ENCODE data around the gene DNAJC18. TPM values are rescaled to one million over a fixed set of nuclear protein-coding genes. Genes with fewer than 3 reads are reported as not detected.
"Not testable (repeated sequence)": the region's sequence is repeated elsewhere in the genome, so short reads cannot be mapped to it uniquely, and the experiment has no call there.

DNAJC18 gene
- total RNA-seq, 2 experiments from 2014 or later = 54.1 to 56.0 TPM

- ChIA-PET POLR2A (interaction anchor here (0.8 to 7.9 kb wide), 19 partner anchors 11 to 151 kb away, joined by 3 to 57 read pairs (median 9); partner anchors contain the start of genes DNAJC18, MATR3, MZB1 and PAIP2), CTCF (interaction anchor here (0.9 to 13.6 kb wide), 10 partner anchors 8 to 179 kb away, joined by 3 to 443 read pairs (median 4); partner anchors contain the start of genes DNAJC18, SPATA24 and UBE2D2)
- Mint-ChIP-seq H3K27me3 (no peaks in the 10 kb centered on the region), H3K9me3 (no peaks in the 10 kb centered on the region), H3K36me3 (peaks cover 46% of the 10 kb centered on the region), H3K4me3 (peak overlapping the region; percentile 61), H3K4me1 (ENCODE audit: low read depth) (peaks cover 52% of the 10 kb centered on the region), H3K27ac (peak overlapping the region; percentile 96)
- intact Hi-C loops (cut with micrococcal nuclease) = loop anchor here (1.0 to 2.0 kb wide), 10 partner anchors 10 to 223 kb away; partner anchors contain the start of genes PAIP2, SPATA24, STING1 and UBE2D2
- peak; percentile 31 for DNase-seq
Observed at GRCh38 chr5:139414581-139415130, 24.7 kb downstream of the DNAJC18 start.

GRCh38 chr5:139413963-139414362 is 25.4 kb downstream of the DNAJC18 start:
- H3K27me3 Mint-ChIP-seq = no peaks in the 10 kb centered on the region
- peaks cover 42% of the 10 kb centered on the region for H3K36me3 Mint-ChIP-seq
- H3K27ac Mint-ChIP-seq = peak overlapping the region; percentile 96
- ChIA-PET POLR2A (interaction anchor here (0.6 to 7.9 kb wide), 17 partner anchors 11 to 151 kb away, joined by 3 to 57 read pairs (median 11); partner anchors contain the start of genes DNAJC18, MATR3, MZB1 and PAIP2), CTCF (interaction anchor here (0.6 to 13.6 kb wide), 10 partner anchors 9 to 180 kb away, joined by 3 to 443 read pairs (median 4); partner anchors contain the start of genes DNAJC18, SPATA24 and UBE2D2)
- H3K4me1 Mint-ChIP-seq (ENCODE audit: low read depth) = peaks cover 52% of the 10 kb centered on the region
- intact Hi-C loops (cut with micrococcal nuclease) = loop anchor here (1.0 to 2.0 kb wide), 6 partner anchors 10 to 223 kb away; partner anchors contain the start of genes SPATA24, STING1 and UBE2D2
- DNase-seq = peak; percentile 62
- H3K4me3 Mint-ChIP-seq = peak overlapping the region; percentile 61
- H3K9me3 Mint-ChIP-seq = no peaks in the 10 kb centered on the region

- POLR2A ChIA-PET = interaction anchor here (2.9 to 5.7 kb wide), 2 partner anchors 21 to 46 kb away, joined by 14 to 57 read pairs; partner anchors contain the start of gene MZB1
- H3K4me1 Mint-ChIP-seq (ENCODE audit: low read depth) = peaks cover 50% of the 10 kb centered on the region
- CTCF ChIA-PET = interaction anchor here (1.1 to 13.6 kb wide), 5 partner anchors 10 to 103 kb away, joined by 3 to 443 read pairs (median 9); partner anchors contain the start of genes DNAJC18 and SPATA24
- no peaks in the 10 kb centered on the region for H3K27me3 Mint-ChIP-seq
- H3K36me3 Mint-ChIP-seq = peaks cover 35% of the 10 kb centered on the region
- H3K4me3 Mint-ChIP-seq = no peak overlapping the region
- intact Hi-C loops (cut with micrococcal nuclease) = no loop called here
- no peak for DNase-seq
- H3K27ac Mint-ChIP-seq = peak overlapping the region; percentile 96
- no peaks in the 10 kb centered on the region for H3K9me3 Mint-ChIP-seq
Observed at GRCh38 chr5:139413153-139413552, 26.2 kb downstream of the DNAJC18 start.

- ChIA-PET POLR2A (no interaction called here), CTCF (interaction anchor here (0.9 to 4.0 kb wide), 7 partner anchors 8 to 222 kb away, joined by 3 to 16 read pairs (median 3); no protein-coding TSS in a partner anchor)
- H3K36me3 Mint-ChIP-seq = peaks cover 27% of the 10 kb centered on the region
- no peak for DNase-seq
- intact Hi-C loops (cut with micrococcal nuclease) = no loop called here
- H3K4me1 Mint-ChIP-seq (ENCODE audit: low read depth) = peaks cover 43% of the 10 kb centered on the region
- H3K27ac Mint-ChIP-seq = no peak overlapping the region
- H3K4me3 Mint-ChIP-seq = no peak overlapping the region
- no peaks in the 10 kb centered on the region for H3K9me3 Mint-ChIP-seq
- H3K27me3 Mint-ChIP-seq = no peaks in the 10 kb centered on the region
Observed at GRCh38 chr5:139410993-139411828, 28.1 kb downstream of the DNAJC18 start.

GRCh38 chr5:139410121-139410992 is 29.0 kb downstream of the DNAJC18 start:
- Mint-ChIP-seq H3K27ac (no peak overlapping the region), H3K4me3 (no peak overlapping the region), H3K4me1 (ENCODE audit: low read depth) (peaks cover 34% of the 10 kb centered on the region), H3K9me3 (no peaks in the 10 kb centered on the region), H3K36me3 (peaks cover 26% of the 10 kb centered on the region), H3K27me3 (no peaks in the 10 kb centered on the region)
- intact Hi-C loops (cut with micrococcal nuclease) = no loop called here
- no peak for DNase-seq
- ChIA-PET POLR2A (no interaction called here), CTCF (interaction anchor here (0.8 to 4.0 kb wide), 8 partner anchors 7 to 223 kb away, joined by 3 to 16 read pairs (median 3); no protein-coding TSS in a partner anchor)

GRCh38 chr5:139409116-139409515 is 30.2 kb downstream of the DNAJC18 start:
- H3K27ac Mint-ChIP-seq; POLR2A ChIA-PET; H3K27me3 Mint-ChIP-seq; H3K9me3 Mint-ChIP-seq; intact Hi-C loops (cut with micrococcal nuclease); H3K4me3 Mint-ChIP-seq; DNase-seq: not testable (repeated sequence)
- H3K4me1 Mint-ChIP-seq (ENCODE audit: low read depth) = peaks cover 29% of the 10 kb centered on the region
- CTCF ChIA-PET = interaction anchor here (2.1 to 4.0 kb wide), 2 partner anchors 11 to 13 kb away, joined by 6 to 16 read pairs; no protein-coding TSS in a partner anchor
- peaks cover 24% of the 10 kb centered on the region for H3K36me3 Mint-ChIP-seq

GRCh38 chr5:139408191-139408590 is 31.1 kb downstream of the DNAJC18 start:
- intact Hi-C loops (cut with micrococcal nuclease) = no loop called here
- Mint-ChIP-seq H3K9me3 (no peaks in the 10 kb centered on the region), H3K27me3 (no peaks in the 10 kb centered on the region), H3K4me3 (no peak overlapping the region), H3K4me1 (ENCODE audit: low read depth) (peaks cover 23% of the 10 kb centered on the region), H3K36me3 (peaks cover 16% of the 10 kb centered on the region), H3K27ac (no peak overlapping the region)
- DNase-seq = no peak
- ChIA-PET CTCF (interaction anchor here (0.6 to 4.0 kb wide), 2 partner anchors 14 to 35 kb away, joined by 3 to 16 read pairs; no protein-coding TSS in a partner anchor), POLR2A (no interaction called here)

- Mint-ChIP-seq H3K9me3 (no peaks in the 10 kb centered on the region), H3K4me1 (ENCODE audit: low read depth) (peaks cover 23% of the 10 kb centered on the region), H3K27ac (no peak overlapping the region), H3K27me3 (no peaks in the 10 kb centered on the region), H3K36me3 (peaks cover 10% of the 10 kb centered on the region), H3K4me3 (no peak overlapping the region)
- POLR2A ChIA-PET = interaction anchor here (1.0 kb wide), 1 partner anchor 107 kb away, joined by 3 read pairs; no protein-coding TSS in a partner anchor
- intact Hi-C loops (cut with micrococcal nuclease) = no loop called here
- DNase-seq = no peak
- CTCF ChIA-PET = interaction anchor here (0.9 to 1.2 kb wide), 2 partner anchors 8 to 15 kb away, joined by 3 read pairs; no protein-coding TSS in a partner anchor
Observed at GRCh38 chr5:139407517-139407916, 31.8 kb downstream of the DNAJC18 start.

GRCh38 chr5:139406963-139407362 is 32.4 kb downstream of the DNAJC18 start:
- intact Hi-C loops (cut with micrococcal nuclease) = no loop called here
- ChIA-PET POLR2A (interaction anchor here (1.0 to 1.2 kb wide), 2 partner anchors 9 to 108 kb away, joined by 3 read pairs; no protein-coding TSS in a partner anchor), CTCF (interaction anchor here (0.6 to 2.3 kb wide), 6 partner anchors 9 to 112 kb away, joined by 3 to 8 read pairs (median 3); no protein-coding TSS in a partner anchor)
- Mint-ChIP-seq H3K36me3 (peaks cover 6% of the 10 kb centered on the region), H3K4me1 (ENCODE audit: low read depth) (peaks cover 24% of the 10 kb centered on the region), H3K9me3 (no peaks in the 10 kb centered on the region), H3K27me3 (no peaks in the 10 kb centered on the region), H3K27ac (no peak overlapping the region), H3K4me3 (no peak overlapping the region)
- no peak for DNase-seq

- no peaks in the 10 kb centered on the region for H3K27me3 Mint-ChIP-seq
- H3K4me1 Mint-ChIP-seq (ENCODE audit: low read depth) = peaks cover 30% of the 10 kb centered on the region
- peak overlapping the region; percentile 91 for H3K4me3 Mint-ChIP-seq
- intact Hi-C loops (cut with micrococcal nuclease) = loop anchor here (1.0 to 5.0 kb wide), 5 partner anchors 10 to 343 kb away; partner anchors contain the start of genes DNAJC18 and UBE2D2
- ChIA-PET CTCF (interaction anchor here (0.8 to 4.4 kb wide), 8 partner anchors 9 to 110 kb away, joined by 4 to 37 read pairs (median 8); partner anchors contain the start of genes DNAJC18, MZB1, PAIP2 and PROB1), POLR2A (interaction anchor here (0.8 to 3.1 kb wide), 7 partner anchors 9 to 78 kb away, joined by 3 to 22 read pairs (median 4); partner anchors contain the start of genes DNAJC18, PAIP2, PROB1 and STING1)
- no peak for DNase-seq
- peak overlapping the region; percentile 99 for H3K27ac Mint-ChIP-seq
- peaks cover 4% of the 10 kb centered on the region for H3K36me3 Mint-ChIP-seq
- H3K9me3 Mint-ChIP-seq = no peaks in the 10 kb centered on the region
Observed at GRCh38 chr5:139404484-139404840, 34.9 kb downstream of the DNAJC18 start.

All from activated CD4-positive, alpha-beta memory T cell treated with anti-CD3 and anti-CD28 coated beads for 36 hours (primary cell).